Neural crest cell (in vitro differentiated cells): ENCODE results near the gene C16orf74. TPM values are rescaled to one million over a fixed set of nuclear protein-coding genes. Genes with fewer than 3 reads are reported as not detected.

Source experiments
- DNase-seq: peaks from one replicate; pipeline ENCODE4 v3.0.0; 2021; ENCODE audit warnings: low read depth, mixed read lengths, low spot score
- H3K27ac Mint-ChIP-seq: one replicate; pipeline ENCODE4 v1.8.0; 2021; ENCODE audit warnings: mild to moderate bottlenecking, mixed read lengths; ENCODE audit not compliant: unreplicated experiment
- H3K27me3 Mint-ChIP-seq: 2 replicates; pipeline ENCODE4 v1.8.0; 2021; ENCODE audit warnings: low read depth, mild to moderate bottlenecking, mixed read lengths
- H3K36me3 Mint-ChIP-seq: 2 replicates; pipeline ENCODE4 v1.8.0; 2021; ENCODE audit warnings: low read depth, mild to moderate bottlenecking, mixed read lengths
- H3K4me1 Mint-ChIP-seq: 2 replicates; pipeline ENCODE4 v1.8.0; 2021; ENCODE audit warnings: mixed read lengths
- H3K4me3 Mint-ChIP-seq: one replicate; pipeline ENCODE4 v1.8.0; 2021; ENCODE audit warnings: mild to moderate bottlenecking, mixed read lengths
- H3K9me3 Mint-ChIP-seq: 2 replicates; pipeline ENCODE4 v1.8.0; 2021; ENCODE audit warnings: mixed read lengths
- CTCF ChIP-seq: fragments of 200-600 bp; sonication (generic); conservative IDR thresholded peaks from 2 replicates; pipeline ENCODE4 v1.5.0; 2021; ENCODE audit warnings: antibody characterized with exemption, mild to moderate bottlenecking
- total RNA-seq: library from RNA; stranded (reverse); gene quantifications from 2 replicates; pipeline ENCODE4 v1.2.1, GENCODE V29; 2021

C16orf74 gene
- total RNA-seq, 1 donor from 2014 or later: 1.2 TPM

GRCh38 chr16:85788819-85789218, 37.9 kb upstream of the C16orf74 start:
- no peak for TF ChIP-seq CTCF
- Mint-ChIP-seq H3K4me3 (no peak overlapping the region), H3K4me1 (no peaks in the 10 kb centered on the region), H3K27ac (no peak overlapping the region), H3K27me3 (no peaks in the 10 kb centered on the region), H3K9me3 (no peaks in the 10 kb centered on the region), H3K36me3 (peaks cover 19% of the 10 kb centered on the region)
- no peak for DNase-seq

- Mint-ChIP-seq H3K27me3 (no peaks in the 10 kb centered on the region), H3K4me3 (no peak overlapping the region), H3K27ac (no peak overlapping the region), H3K4me1 (no peaks in the 10 kb centered on the region), H3K36me3 (peaks cover 5% of the 10 kb centered on the region), H3K9me3 (no peaks in the 10 kb centered on the region)
- DNase-seq: no peak
- no peak for TF ChIP-seq CTCF
Measured at GRCh38 chr16:85785927-85786326, 35.0 kb upstream of the C16orf74 start.

GRCh38 chr16:85784813-85785212, 33.9 kb upstream of the C16orf74 start:
- H3K36me3 Mint-ChIP-seq: peaks cover 5% of the 10 kb centered on the region
- DNase-seq: no peak
- TF ChIP-seq CTCF: no peak
- H3K4me1 Mint-ChIP-seq: no peaks in the 10 kb centered on the region
- no peak overlapping the region for H3K27ac Mint-ChIP-seq
- H3K9me3 Mint-ChIP-seq: no peaks in the 10 kb centered on the region
- H3K27me3 Mint-ChIP-seq: no peaks in the 10 kb centered on the region
- H3K4me3 Mint-ChIP-seq: no peak overlapping the region

GRCh38 chr16:85783441-85783840, 32.5 kb upstream of the C16orf74 start:
- no peak for TF ChIP-seq CTCF

GRCh38 chr16:85782451-85782850, 31.6 kb upstream of the C16orf74 start:
- no peaks in the 10 kb centered on the region for H3K4me1 Mint-ChIP-seq
- peaks cover 8% of the 10 kb centered on the region for H3K36me3 Mint-ChIP-seq
- no peak overlapping the region for H3K27ac Mint-ChIP-seq
- DNase-seq: no peak
- H3K4me3 Mint-ChIP-seq: no peak overlapping the region
- no peaks in the 10 kb centered on the region for H3K9me3 Mint-ChIP-seq
- no peak for TF ChIP-seq CTCF
- no peaks in the 10 kb centered on the region for H3K27me3 Mint-ChIP-seq

More at GRCh38 chr16:85783441-85783840, 32.5 kb upstream of the C16orf74 start:
- Mint-ChIP-seq H3K27me3 (no peaks in the 10 kb centered on the region), H3K4me1 (no peaks in the 10 kb centered on the region), H3K36me3 (peaks cover 8% of the 10 kb centered on the region), H3K4me3 (no peak overlapping the region), H3K9me3 (no peaks in the 10 kb centered on the region), H3K27ac (peak overlapping the region; percentile 75)
- DNase-seq: no peak
